ENCODE data around the gene IGFN1.
"Not testable (repeated sequence)": the region's sequence is repeated elsewhere in the genome, so short reads cannot be mapped to it uniquely, and the experiment has no call there.

The IGFN1 gene

GRCh38 chr1:201229095-201229494, 38.5 kb downstream of the IGFN1 start:
- Histone ChIP-seq H3K27ac (no peak overlapping the region), H3K4me3 (no peak overlapping the region)

GRCh38 chr1:201229771-201230635, 39.4 kb downstream of the IGFN1 start:
- Histone ChIP-seq H3K27ac (no peak overlapping the region), H3K4me3 (no peak overlapping the region)

DNA sequence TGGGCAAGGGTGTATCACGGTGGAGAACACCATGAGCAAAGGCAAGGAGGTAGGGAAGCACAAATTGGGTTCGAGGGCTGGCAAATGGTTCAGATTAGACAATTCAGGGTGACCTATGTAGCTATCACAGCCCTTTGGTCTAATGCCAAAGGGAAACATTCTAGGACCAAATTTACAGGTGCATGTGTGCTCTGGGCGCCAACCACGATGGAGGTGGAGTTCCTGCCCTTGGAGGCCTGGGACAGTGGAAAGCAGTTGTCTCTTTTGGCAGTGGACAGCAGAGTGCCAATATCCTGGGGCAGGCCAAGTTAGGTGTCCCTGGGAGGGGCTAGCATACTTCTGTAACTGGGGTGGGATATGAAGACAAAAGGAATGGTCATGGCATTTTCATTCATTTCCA, 40.1 kb downstream of the IGFN1 start:
- H3K27ac ChIP-seq = no peak overlapping the region
- no peak overlapping the region for H3K4me3 ChIP-seq

GRCh38 chr1:201239646-201240045, 49.0 kb downstream of the IGFN1 start:
- not testable (repeated sequence) for H3K27ac ChIP-seq, H3K4me3 ChIP-seq

- no peak overlapping the region for H3K27ac ChIP-seq
- H3K4me3 ChIP-seq = no peak overlapping the region
Measured at GRCh38 chr1:201240171-201240570, 49.5 kb downstream of the IGFN1 start.

DNA sequence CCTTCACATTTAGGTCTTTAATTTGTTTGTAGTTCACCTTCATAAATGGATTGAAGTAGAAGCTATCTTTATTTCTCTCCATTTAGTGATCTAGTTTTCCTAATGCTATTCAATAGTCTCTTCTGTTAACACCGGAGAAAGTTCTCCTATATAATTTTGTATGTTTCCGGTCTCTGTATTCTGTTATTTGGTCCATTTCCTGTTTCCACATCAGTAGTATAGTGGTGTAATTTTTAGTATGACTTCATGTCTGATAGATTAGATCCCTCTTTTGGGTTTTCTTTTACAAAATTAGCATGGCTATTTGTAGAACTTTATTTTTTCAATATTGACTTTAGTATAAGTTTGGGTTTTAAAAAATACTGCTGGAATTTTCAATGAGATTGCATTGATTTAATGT, 51.1 kb downstream of the IGFN1 start:
- Histone ChIP-seq H3K27ac (no peak overlapping the region), H3K4me3 (no peak overlapping the region)

DNA sequence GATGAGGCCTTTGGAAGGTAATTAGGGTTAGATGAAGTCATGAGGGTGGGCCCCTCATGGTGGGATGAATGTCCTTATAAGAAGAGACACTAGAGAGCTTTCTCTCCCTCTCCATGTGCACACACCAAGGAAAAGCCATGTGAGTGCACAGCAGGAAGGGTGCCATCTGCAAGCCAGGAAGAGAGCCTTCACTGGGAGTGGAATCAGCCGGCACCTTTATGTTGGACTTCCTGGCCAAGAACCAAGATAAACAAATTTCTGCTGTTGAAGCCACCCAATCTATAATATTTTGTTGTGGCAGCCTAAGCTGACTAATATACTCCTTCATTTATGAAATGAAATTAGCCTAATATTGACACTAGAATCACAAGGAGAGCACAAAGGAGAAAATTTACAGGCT, 54.5 kb downstream of the IGFN1 start:
- Histone ChIP-seq H3K27ac (no peak overlapping the region), H3K4me3 (no peak overlapping the region)

GRCh38 chr1:201248721-201249559, 58.3 kb downstream of the IGFN1 start:
- Histone ChIP-seq H3K27ac (no peak overlapping the region), H3K4me3 (no peak overlapping the region)

DNA sequence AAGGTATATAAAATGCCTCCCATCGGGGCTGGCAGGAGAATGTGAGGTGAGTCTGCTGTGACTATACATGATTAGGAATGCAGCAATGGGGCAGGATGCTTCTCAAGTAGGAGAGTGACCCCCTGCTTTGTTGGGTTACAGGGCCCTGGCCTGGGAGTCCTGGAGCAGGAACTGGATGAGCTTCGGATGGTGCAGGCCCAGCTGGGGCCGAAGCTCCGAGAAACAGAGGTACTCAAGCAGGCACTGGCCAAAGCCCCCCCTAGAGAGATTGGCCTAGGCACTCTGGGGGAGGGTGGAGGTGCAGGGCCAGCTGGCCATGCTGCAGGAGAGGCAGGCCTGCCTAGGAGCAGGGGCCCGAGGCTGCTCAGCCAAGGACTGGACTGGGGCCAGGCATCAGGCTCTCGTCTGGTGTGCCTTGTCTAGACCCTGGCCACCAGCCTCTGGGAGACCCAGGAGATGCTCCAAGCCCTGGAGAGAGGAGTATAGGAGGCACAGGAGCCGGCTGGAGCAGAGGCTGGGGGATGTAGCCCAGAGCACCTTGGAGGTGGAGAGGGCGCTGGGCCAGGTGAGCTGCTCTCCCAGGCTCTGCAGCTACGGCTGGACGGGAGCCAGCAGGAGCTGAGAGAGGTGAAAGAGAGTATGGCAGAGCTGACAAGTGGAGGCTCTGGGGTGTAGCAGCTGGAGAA, 59.8 kb downstream of the IGFN1 start:
- no peak overlapping the region for H3K4me3 ChIP-seq
- no peak overlapping the region for H3K27ac ChIP-seq

- H3K4me3 ChIP-seq = no peak overlapping the region
- no peak overlapping the region for H3K27ac ChIP-seq
Measured at GRCh38 chr1:201251411-201251810, 60.8 kb downstream of the IGFN1 start.

DNA sequence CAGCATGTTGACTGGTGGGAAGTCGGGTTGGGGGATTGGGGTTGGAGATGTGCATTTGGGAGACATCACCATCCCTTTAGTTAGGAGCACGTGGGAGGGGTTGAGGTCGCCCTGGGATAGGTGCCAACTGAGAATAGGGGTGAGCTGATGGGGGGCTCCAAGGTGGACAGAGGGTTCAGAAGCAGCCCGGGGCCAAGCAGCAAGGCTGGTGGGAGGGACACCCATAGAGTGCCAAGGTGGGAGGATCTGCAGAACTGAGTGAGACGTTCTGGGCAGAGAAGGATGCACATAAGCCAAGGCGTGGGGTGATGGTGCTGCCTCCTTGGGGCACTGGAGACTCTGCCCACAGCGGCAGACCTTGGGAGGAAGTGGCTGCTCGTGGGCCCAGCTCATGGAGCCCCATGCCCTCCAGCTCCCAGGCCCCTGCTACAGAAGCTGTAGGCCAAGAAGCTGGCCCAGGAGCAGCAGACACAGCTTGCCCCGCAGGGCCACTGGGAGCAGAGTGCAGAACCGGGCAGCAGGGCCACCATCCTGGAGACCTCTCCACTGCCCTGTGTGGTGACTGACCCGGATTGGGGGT, 61.3 kb downstream of the IGFN1 start:
- no peak overlapping the region for H3K4me3 ChIP-seq
- no peak overlapping the region for H3K27ac ChIP-seq

GRCh38 chr1:201252944-201253371, 62.3 kb downstream of the IGFN1 start:
- H3K27ac ChIP-seq = no peak overlapping the region
- no peak overlapping the region for H3K4me3 ChIP-seq

DNA sequence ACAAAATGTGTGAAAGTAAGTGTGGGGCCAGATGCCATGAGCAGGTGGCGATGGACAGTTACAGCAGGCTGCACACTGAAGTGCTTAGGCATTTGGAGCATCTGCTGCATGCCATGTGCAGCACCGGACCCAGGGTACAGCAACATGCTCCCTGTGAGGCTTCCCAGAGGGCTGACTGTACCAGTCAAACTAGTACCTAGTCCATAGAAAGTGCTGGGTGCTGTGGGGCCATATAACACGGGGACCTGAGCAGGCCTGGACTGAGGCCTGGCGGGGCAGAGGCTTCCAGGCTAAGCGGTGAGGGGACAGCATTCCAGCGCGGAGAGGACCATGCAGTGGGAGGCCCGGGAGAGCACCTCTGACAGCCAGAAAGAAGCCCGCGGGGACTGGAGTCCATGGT, 62.8 kb downstream of the IGFN1 start:
- H3K4me3 ChIP-seq = no peak overlapping the region
- H3K27ac ChIP-seq = no peak overlapping the region

DNA sequence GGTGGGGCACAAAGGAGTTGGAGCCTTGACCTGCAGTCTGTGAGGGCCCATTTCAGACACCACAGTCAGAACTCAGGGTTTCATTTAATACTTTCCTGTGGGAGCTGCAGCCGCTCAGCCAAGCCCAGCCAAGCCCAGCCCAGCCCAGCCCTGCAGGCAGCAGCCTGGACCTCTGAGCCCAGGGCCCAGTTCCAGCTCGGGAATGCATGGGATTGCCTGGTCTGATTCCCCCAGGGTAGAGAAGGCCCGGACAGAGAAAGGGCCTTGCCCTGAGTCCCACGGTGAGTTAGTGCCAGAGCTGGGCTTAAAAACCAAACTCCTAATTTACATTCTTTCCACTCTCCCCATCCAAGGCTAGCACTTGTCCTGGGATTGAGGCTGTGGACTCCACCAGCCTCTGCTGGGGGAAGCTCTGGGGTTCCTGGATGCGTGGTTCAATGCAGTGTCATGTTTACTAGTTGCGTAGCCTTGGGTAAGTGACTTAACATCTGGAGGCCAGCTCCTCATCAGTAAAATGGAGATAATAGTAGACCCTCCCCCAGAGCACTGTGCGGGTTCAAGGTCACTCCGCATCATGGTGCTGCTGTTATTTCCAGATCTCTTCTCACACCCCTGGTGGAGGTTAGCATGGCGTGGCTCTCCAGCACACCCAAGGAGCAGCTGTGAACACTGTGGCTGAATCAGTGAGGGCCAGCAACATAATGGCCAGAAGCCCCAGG, 63.4 kb downstream of the IGFN1 start:
- Histone ChIP-seq H3K27ac (peak overlapping the region in 2 of 21 experiments; percentile 0 to 19), H3K4me3 (no peak overlapping the region)

GRCh38 chr1:201254625-201255478, 64.2 kb downstream of the IGFN1 start:
- peak overlapping the region in 7 of 21 experiments; percentile 0 to 77 (median 19) for H3K27ac ChIP-seq

DNA sequence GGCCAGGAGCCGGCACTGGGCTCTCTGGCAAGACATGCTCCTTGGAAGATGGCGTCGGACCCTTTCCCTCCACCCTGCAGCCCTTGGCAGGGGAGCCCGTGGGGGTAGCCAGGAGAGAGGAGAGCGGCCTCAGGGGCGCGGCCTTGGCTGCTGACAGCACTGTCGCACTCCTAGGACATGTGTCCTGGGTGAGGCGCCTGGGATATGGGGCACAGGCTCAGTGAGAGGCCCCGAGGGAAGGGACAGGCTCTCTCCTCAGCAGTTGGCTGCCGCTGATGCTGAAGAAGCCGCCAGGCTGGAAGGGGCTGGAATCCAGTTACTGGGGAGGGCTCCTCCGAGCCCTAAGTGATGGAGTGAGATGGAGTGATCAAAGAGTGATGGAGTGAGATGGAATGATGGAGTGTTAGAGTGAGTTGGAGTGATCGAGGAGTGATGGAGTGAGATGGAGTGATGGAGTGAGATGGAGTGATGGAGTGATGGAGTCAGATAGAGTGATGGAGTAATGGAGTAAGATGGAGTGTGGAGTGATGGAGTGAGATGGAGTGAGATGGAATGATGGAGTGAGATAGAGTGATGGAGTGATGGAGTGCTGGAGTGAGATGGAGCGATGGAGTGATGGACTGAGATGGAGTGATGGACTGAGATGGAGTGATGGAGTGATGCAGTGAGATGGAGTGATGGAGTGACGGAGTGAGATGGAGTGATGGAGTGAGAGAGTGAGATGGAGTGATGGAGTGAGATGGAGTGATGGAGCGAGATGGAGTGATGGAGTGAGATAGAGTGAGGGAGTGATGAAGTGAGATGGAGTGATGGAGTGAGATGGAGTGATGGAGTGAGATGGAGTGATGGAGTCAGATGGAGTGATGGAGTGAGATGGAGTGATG, 65.1 kb downstream of the IGFN1 start:
- no peak overlapping the region for H3K4me3 ChIP-seq

More at GRCh38 chr1:201254625-201255478, 64.2 kb downstream of the IGFN1 start:
- H3K4me3 ChIP-seq = no peak overlapping the region

GRCh38 chr1:201258132-201258531, 67.5 kb downstream of the IGFN1 start:
- not testable (repeated sequence) for H3K27ac ChIP-seq, H3K4me3 ChIP-seq

More for the DNA sequence above, 65.1 kb downstream of the IGFN1 start:
- H3K27ac ChIP-seq = peak overlapping the region in 6 of 21 experiments; percentile 0 to 77 (median 13)

All from skin epidermis (tissue), 12 donors.